Measurements from ENCODE around the gene KCNIP1.

Gene KCNIP1

DNA sequence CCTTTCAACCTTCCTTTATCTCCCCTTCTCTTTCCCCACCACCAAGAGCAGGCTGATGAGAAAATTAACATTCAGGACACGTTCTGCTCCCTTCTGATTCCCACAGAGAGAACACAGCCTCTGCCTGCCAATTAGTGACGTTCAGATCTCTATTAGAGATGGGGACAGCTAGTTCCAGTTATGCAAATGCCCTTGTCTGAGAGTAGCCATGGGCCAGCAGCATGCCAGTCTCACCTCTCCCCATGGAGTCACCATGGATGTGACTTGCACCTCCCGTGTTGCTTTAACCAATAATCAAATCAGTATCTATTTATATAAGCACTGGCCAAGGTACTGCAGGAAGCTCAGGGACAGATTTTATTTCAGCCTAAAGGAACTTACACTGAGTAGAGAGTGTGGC is 61.3 kb downstream of the KCNIP1 start:
- DNase-seq (ENCODE audit: low spot score): no peak

DNA sequence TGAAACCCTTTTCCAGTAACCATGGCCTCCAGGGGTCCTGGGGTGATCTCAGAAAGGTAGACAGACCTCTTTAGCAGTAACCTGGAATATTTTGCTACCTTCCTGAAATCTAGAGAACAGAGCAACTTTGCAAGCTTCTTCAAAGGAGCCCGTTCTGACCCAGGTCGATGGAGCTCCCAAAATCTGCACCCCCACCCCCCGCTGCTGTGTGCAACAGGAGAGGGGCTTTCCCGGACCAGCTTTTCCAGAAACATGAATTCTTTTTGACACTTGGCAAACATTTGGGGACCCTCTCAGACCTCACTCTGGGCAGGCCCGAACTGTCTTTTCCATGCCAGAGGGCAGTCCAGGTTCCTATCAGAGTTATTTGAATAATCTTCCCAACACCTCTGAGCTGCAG is 65.3 kb downstream of the KCNIP1 start:
- DNase-seq (ENCODE audit: low spot score): no peak

- DNase-seq (ENCODE audit: low spot score): no peak
These were observed 66.7 kb downstream of the KCNIP1 start for GRCh38 chr5:170570476-170570875.

- peak; percentile 83 for DNase-seq (ENCODE audit: low spot score)
These were observed 67.5 kb downstream of the KCNIP1 start for GRCh38 chr5:170571281-170571731.

DNA sequence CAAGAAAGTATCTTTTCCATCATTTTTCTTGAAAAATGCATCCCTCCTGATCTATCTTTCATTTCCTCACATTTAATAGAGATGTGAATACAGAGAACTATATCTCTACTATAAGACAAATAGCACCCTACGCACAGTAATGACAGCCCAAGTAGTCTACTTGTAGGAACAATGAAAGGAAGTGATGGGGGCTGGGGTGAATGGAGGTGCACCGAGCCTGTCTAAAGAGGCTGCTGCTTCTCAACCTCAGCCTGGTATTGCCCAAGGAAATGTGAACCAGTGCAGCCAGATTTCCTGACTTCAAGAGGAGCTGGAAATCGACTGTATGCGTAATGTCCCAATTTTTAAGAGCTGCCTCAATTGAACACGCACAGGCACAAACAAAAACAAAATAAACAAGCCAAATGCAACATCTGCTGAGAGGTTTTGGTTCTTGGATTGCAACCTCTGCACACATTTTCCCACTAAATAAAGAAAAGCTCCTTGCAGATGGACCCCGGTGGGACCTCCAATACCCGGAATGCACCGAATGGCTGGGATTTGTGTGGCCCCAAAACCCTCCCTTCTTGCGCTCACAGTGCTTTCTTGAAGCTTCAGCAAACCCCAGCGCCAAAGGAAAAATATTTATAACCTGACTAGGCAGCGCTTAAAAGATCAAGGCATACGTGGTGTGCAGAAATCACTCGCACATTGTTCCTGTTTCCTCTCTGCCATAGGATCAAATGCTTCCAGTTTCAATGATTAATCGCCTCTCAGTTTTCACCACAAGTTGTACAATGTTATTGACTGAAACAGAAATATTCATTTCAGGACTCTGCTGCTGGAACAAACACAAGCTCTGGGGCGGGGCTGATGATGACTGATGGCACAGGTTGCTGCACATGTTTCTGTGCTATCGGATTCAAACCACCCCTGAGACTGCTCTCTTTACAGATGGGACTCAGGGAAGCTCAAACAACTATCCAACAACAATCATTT is 68.3 kb downstream of the KCNIP1 start:
- no peak for DNase-seq (ENCODE audit: low spot score)

GRCh38 chr5:170573114-170573513 is 69.3 kb downstream of the KCNIP1 start:
- no peak for DNase-seq (ENCODE audit: low spot score)

DNA sequence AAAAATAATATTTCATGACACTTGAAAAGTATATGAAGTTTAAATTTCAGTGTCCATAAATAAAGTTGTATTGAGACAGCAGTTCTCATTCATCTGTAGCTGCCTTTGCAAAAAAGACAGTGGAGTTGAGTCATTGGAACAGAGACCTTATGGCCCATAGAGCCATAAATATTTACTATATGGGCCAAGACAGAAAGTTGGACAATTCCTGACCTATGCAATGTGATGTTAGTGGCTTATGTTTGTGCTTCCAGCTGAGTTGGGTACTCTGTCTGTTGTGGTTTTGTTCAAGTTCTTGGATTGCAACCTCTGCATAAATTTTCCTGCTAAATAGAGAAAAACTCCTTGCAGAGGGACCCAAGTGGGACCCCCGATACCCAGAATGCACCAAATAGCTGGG is 69.8 kb downstream of the KCNIP1 start:
- no peak for DNase-seq (ENCODE audit: low spot score)

- DNase-seq (ENCODE audit: low spot score): peak; percentile 29
These were observed 73.0 kb downstream of the KCNIP1 start for GRCh38 chr5:170576602-170577535.

DNA sequence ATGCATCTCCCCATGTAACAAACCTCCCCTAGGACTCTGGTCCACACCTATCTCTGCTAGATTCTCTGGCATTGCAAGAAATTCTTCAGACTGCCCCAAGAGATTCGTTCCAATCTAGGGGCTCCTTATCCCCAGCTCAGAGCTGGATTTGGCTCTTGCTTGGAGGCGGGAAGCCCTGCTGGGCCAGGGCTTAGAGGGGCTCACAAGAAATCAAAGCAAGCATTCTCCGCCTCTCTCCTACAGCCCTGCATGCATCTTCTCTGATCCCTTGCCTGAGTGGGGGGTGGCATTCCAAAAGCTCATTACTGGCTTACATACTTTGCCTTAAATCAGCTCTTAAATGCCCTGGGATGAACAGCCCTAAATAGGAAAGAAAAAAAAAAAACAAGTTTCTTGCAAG is 75.8 kb downstream of the KCNIP1 start:
- DNase-seq (ENCODE audit: low spot score): no peak

- DNase-seq (ENCODE audit: low spot score): no peak
These were observed 77.4 kb downstream of the KCNIP1 start for GRCh38 chr5:170581211-170581610.

- DNase-seq (ENCODE audit: low spot score): no peak
These were observed 79.0 kb downstream of the KCNIP1 start for GRCh38 chr5:170582644-170583330.

- no peak for DNase-seq (ENCODE audit: low spot score)
These were observed 80.2 kb downstream of the KCNIP1 start for GRCh38 chr5:170584003-170584402.

DNA sequence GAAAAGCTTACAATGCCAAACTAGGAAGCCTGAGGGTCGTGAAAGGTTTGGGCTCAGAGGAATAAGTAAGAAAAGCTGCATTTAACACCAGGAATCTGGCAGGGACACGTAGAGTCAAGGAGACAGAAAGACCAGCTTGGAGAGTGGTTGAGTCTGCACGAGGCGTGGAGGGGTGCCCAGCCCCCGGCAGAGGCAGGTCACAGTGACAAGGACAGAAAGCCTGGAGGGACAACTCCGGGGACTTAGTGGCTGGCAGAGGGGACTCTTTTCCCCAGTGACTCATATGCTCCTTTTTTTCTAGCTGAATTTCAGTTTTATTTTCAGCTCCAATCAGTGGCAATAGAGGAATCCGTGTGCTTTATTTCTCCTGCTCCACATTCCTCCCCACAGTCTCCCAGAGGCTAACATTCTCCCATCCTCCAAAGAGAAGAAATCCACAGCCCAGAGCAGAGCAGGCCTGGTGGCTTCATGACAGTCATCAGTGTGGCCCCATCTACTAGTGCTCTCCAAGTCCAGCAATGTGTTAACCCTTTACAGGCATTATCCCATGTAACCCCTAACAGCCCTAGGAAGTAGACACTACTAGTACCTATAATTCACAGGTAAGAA is 80.7 kb downstream of the KCNIP1 start:
- no peak for DNase-seq (ENCODE audit: low spot score)

- no peak for DNase-seq (ENCODE audit: low spot score)
These were observed 81.6 kb downstream of the KCNIP1 start for GRCh38 chr5:170585273-170585948.

GRCh38 chr5:170587808-170588207 is 84.0 kb downstream of the KCNIP1 start:
- DNase-seq (ENCODE audit: low spot score): no peak

GRCh38 chr5:170589643-170590042 is 85.8 kb downstream of the KCNIP1 start:
- DNase-seq (ENCODE audit: low spot score): no peak

GRCh38 chr5:170590566-170590965 is 86.7 kb downstream of the KCNIP1 start:
- no peak for DNase-seq (ENCODE audit: low spot score)

- no peak for DNase-seq (ENCODE audit: low spot score)
These were observed 87.2 kb downstream of the KCNIP1 start for GRCh38 chr5:170591054-170591453.

GRCh38 chr5:170596482-170597044 is 92.7 kb downstream of the KCNIP1 start:
- no peak for DNase-seq (ENCODE audit: low spot score)

DNA sequence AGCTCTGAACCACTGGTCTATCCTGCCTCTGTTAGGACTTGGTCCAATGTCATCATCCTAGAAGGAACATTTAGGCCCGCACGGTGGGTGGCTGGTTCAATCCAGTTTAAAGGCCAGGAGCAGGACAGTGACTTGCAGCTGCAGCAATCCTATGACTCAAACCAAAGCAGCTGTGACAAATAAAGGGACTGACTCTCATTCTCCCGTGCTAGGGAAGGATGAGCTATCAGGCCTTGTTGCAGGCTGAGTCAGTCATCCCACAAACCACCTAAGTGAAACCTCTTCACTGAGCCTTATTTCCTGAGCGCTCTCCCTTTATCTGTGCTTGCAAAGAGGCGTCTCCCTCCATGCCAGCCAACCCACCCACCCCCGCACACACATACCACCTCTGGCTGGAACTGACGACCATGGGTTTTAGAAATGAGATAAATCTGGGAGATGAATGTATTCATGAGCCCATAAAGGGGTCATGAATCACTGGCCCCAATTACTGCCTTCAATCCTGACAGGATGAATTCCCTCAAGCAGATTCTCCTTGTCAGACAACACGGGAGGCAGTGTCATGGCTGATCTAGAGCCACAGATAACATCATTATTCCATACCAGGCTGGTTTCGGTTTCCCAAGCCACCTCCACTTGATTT is 93.4 kb downstream of the KCNIP1 start:
- peak; percentile 88 for DNase-seq (ENCODE audit: low spot score)
